Naive B cell (primary cell): ENCODE data around the gene DNAH17. TPM values are rescaled to one million over a fixed set of nuclear protein-coding genes. Genes with fewer than 3 reads are reported as not detected.

ENCODE experiments used
- ATAC-seq, 2 donors: fragments of 150-1000 bp; cut with Tn5 transposase; 2 replicates each; pipeline ENCODE4 v1.10.0; 2021; ENCODE audit warnings: low read depth in 2 of 2, mild to moderate bottlenecking in 2 of 2, moderate library complexity in 2 of 2
- DNase-seq: peaks from one replicate; pipeline ENCODE4 v3.0.0; 2022
- H3K27ac Mint-ChIP-seq, 6 donors: one replicate each; pipeline ENCODE4 v1.8.0; 2020 to 2022; ENCODE audit warnings: mild to moderate bottlenecking in 6 of 6, mixed read lengths in 6 of 6, moderate library complexity in 5 of 6, inconsistent platforms in 2 of 6
- H3K27me3 Mint-ChIP-seq, 3 donors: one replicate each; pipeline ENCODE4 v1.8.0; 2021 to 2022; ENCODE audit warnings: mixed read lengths in 3 of 3, mild to moderate bottlenecking in 1 of 3
- H3K36me3 Mint-ChIP-seq, 2 donors: one replicate each; pipeline ENCODE4 v1.8.0; 2020 to 2022; ENCODE audit warnings: mixed read lengths in 2 of 2, inconsistent platforms in 1 of 2, mild to moderate bottlenecking in 1 of 2
- H3K4me1 Mint-ChIP-seq, 3 donors: one replicate each; pipeline ENCODE4 v1.8.0; 2020 to 2022; ENCODE audit warnings: mixed read lengths in 3 of 3, inconsistent platforms in 1 of 3, mild to moderate bottlenecking in 1 of 3, moderate library complexity in 1 of 3
- H3K4me3 Mint-ChIP-seq, 8 donors: one replicate each; pipeline ENCODE4 v1.8.0; 2020 to 2022; ENCODE audit warnings: mild to moderate bottlenecking in 8 of 8, mixed read lengths in 8 of 8, moderate library complexity in 8 of 8, inconsistent platforms in 2 of 8
- H3K9me3 Mint-ChIP-seq, 7 donors: one replicate each; pipeline ENCODE4 v1.8.0; 2020 to 2022; ENCODE audit warnings: mixed read lengths in 7 of 7, mild to moderate bottlenecking in 5 of 7, inconsistent platforms in 2 of 7, moderate library complexity in 1 of 7
- polyA plus RNA-seq, 6 donors: library from polyadenylated mRNA; unstranded; fragments of 300-500 nt; fragmentation: Illumina TruSeq; gene quantifications; one replicate each; pipeline ENCODE4 v1.2.3, GENCODE V29; 2021; ENCODE audit warnings: low read depth in 6 of 6

Gene DNAH17
- polyA plus RNA-seq, 6 donors from 2014 or later = 0.09 to 0.95 (median 0.13) TPM; not detected in 3

GRCh38 chr17:78494696-78495330 lies 82.4 kb downstream of the DNAH17 start:
- H3K4me3 Mint-ChIP-seq = no peak overlapping the region

GRCh38 chr17:78493853-78494695 lies 83.1 kb downstream of the DNAH17 start:
- Mint-ChIP-seq H3K27ac (no peak overlapping the region), H3K27me3 (peaks cover 0 to 9% (median 0%) of the 10 kb centered on the region in 3 donors), H3K36me3 (no peaks in the 10 kb centered on the region), H3K4me1 (no peaks in the 10 kb centered on the region), H3K9me3 (no peaks in the 10 kb centered on the region), H3K4me3 (no peak overlapping the region)
- ATAC-seq = no peak
- no peak for DNase-seq

More at GRCh38 chr17:78494696-78495330, 82.4 kb downstream of the DNAH17 start:
- no peak for ATAC-seq
- Mint-ChIP-seq H3K9me3 (no peaks in the 10 kb centered on the region), H3K4me1 (no peaks in the 10 kb centered on the region), H3K36me3 (no peaks in the 10 kb centered on the region), H3K27me3 (peaks cover 0 to 9% (median 0%) of the 10 kb centered on the region in 3 donors), H3K27ac (no peak overlapping the region)
- no peak for DNase-seq

GRCh38 chr17:78493450-78493849 lies 83.7 kb downstream of the DNAH17 start:
- Mint-ChIP-seq H3K27ac (no peak overlapping the region), H3K4me1 (no peaks in the 10 kb centered on the region), H3K9me3 (no peaks in the 10 kb centered on the region), H3K4me3 (no peak overlapping the region), H3K27me3 (peaks cover 0 to 3% (median 0%) of the 10 kb centered on the region in 3 donors), H3K36me3 (no peaks in the 10 kb centered on the region)
- ATAC-seq = no peak
- no peak for DNase-seq

GRCh38 chr17:78492116-78492799 lies 84.9 kb downstream of the DNAH17 start:
- ATAC-seq (no peak), DNase-seq (no peak)
- Mint-ChIP-seq H3K36me3 (no peaks in the 10 kb centered on the region), H3K27me3 (no peaks in the 10 kb centered on the region), H3K4me1 (no peaks in the 10 kb centered on the region), H3K4me3 (no peak overlapping the region), H3K27ac (peak overlapping the region in 1 of 6 donors; percentile 53), H3K9me3 (no peaks in the 10 kb centered on the region)

GRCh38 chr17:78491236-78492115 lies 85.7 kb downstream of the DNAH17 start:
- Mint-ChIP-seq H3K4me3 (no peak overlapping the region), H3K4me1 (no peaks in the 10 kb centered on the region), H3K9me3 (no peaks in the 10 kb centered on the region), H3K27me3 (no peaks in the 10 kb centered on the region), H3K27ac (peak overlapping the region in 1 of 6 donors; percentile 53), H3K36me3 (no peaks in the 10 kb centered on the region)
- DNase-seq (no peak), ATAC-seq (no peak)

GRCh38 chr17:78490673-78491072 lies 86.5 kb downstream of the DNAH17 start:
- no peak overlapping the region for H3K4me3 Mint-ChIP-seq
- H3K27me3 Mint-ChIP-seq = no peaks in the 10 kb centered on the region
- ATAC-seq (no peak), DNase-seq (no peak)
- H3K9me3 Mint-ChIP-seq = no peaks in the 10 kb centered on the region
- H3K4me1 Mint-ChIP-seq = no peaks in the 10 kb centered on the region
- no peak overlapping the region for H3K27ac Mint-ChIP-seq
- H3K36me3 Mint-ChIP-seq = no peaks in the 10 kb centered on the region

- H3K4me1 Mint-ChIP-seq = peaks cover under 1 to 1% (median under 1%) of the 10 kb centered on the region in 3 donors
- H3K27ac Mint-ChIP-seq = peak overlapping the region in 1 of 6 donors; percentile 88
These were observed 87.0 kb downstream of the DNAH17 start for GRCh38 chr17:78490156-78490555.

GRCh38 chr17:78488867-78489634 lies 88.1 kb downstream of the DNAH17 start:
- no peaks in the 10 kb centered on the region for H3K9me3 Mint-ChIP-seq
- peaks cover 0 to 11% (median 7%) of the 10 kb centered on the region in 3 donors for H3K27me3 Mint-ChIP-seq
- H3K4me1 Mint-ChIP-seq = peaks cover 7 to 12% (median 11%) of the 10 kb centered on the region in 3 donors
- H3K36me3 Mint-ChIP-seq = peaks cover 0 to 5% of the 10 kb centered on the region in 2 donors
- DNase-seq (no peak), ATAC-seq (no peak)
- peak overlapping the region in 1 of 6 donors; percentile 74 for H3K27ac Mint-ChIP-seq
- peak overlapping the region in 1 of 8 donors; percentile 13 for H3K4me3 Mint-ChIP-seq

More at GRCh38 chr17:78490156-78490555, 87.0 kb downstream of the DNAH17 start:
- Mint-ChIP-seq H3K36me3 (no peaks in the 10 kb centered on the region), H3K9me3 (no peaks in the 10 kb centered on the region), H3K27me3 (peaks cover 0 to 1% (median 0%) of the 10 kb centered on the region in 3 donors), H3K4me3 (no peak overlapping the region)
- ATAC-seq = no peak
- no peak for DNase-seq

GRCh38 chr17:78488156-78488555 lies 89.0 kb downstream of the DNAH17 start:
- Mint-ChIP-seq H3K27ac (peak overlapping the region in 1 of 6 donors; percentile 21), H3K9me3 (no peaks in the 10 kb centered on the region), H3K4me1 (peaks cover 8 to 13% (median 12%) of the 10 kb centered on the region in 3 donors), H3K27me3 (peaks cover 0 to 13% (median 10%) of the 10 kb centered on the region in 3 donors), H3K4me3 (peak overlapping the region in 1 of 8 donors; percentile 19), H3K36me3 (peaks cover 0 to 7% of the 10 kb centered on the region in 2 donors)
- ATAC-seq (no peak), DNase-seq (no peak)

GRCh38 chr17:78486946-78487680 lies 90.1 kb downstream of the DNAH17 start:
- H3K27ac Mint-ChIP-seq = peak overlapping the region in 1 of 6 donors; percentile 29
- peaks cover 0 to 7% of the 10 kb centered on the region in 2 donors for H3K36me3 Mint-ChIP-seq
- H3K9me3 Mint-ChIP-seq = no peaks in the 10 kb centered on the region
- ATAC-seq = no peak
- H3K4me3 Mint-ChIP-seq = peak overlapping the region in 2 of 8 donors; percentile 20 to 24
- H3K27me3 Mint-ChIP-seq = peaks cover 4 to 20% (median 13%) of the 10 kb centered on the region in 3 donors
- H3K4me1 Mint-ChIP-seq = peaks cover 8 to 13% (median 12%) of the 10 kb centered on the region in 3 donors
- no peak for DNase-seq

GRCh38 chr17:78486228-78486802 lies 90.9 kb downstream of the DNAH17 start:
- H3K4me3 Mint-ChIP-seq = peak overlapping the region in 2 of 8 donors; percentile 24 to 50

More at GRCh38 chr17:78486228-78486802, 90.9 kb downstream of the DNAH17 start:
- Mint-ChIP-seq H3K27ac (peak overlapping the region in 2 of 6 donors; percentile 29 to 76), H3K36me3 (peaks cover 0 to 7% of the 10 kb centered on the region in 2 donors), H3K27me3 (peaks cover 4 to 23% (median 13%) of the 10 kb centered on the region in 3 donors), H3K9me3 (no peaks in the 10 kb centered on the region), H3K4me1 (peaks cover 8 to 13% (median 12%) of the 10 kb centered on the region in 3 donors)
- DNase-seq = no peak
- no peak for ATAC-seq
